HG03457 (cell line): ENCODE measurements around the gene RASGRP1.
A peak's percentile ranks its signal among the peaks of the same experiment; 100 is the strongest.
"Not testable (repeated sequence)": the region's sequence is repeated elsewhere in the genome, so short reads cannot be mapped to it uniquely, and the experiment has no call there.

Experiments used
- ATAC-seq: cut with Tn5 transposase; IDR thresholded peaks from one replicate; pipeline ENCODE4 v1.9.1; 2021; ENCODE audit warnings: moderate number of reproducible peaks; ENCODE audit not compliant: unreplicated experiment

Gene RASGRP1

GRCh38 chr15:38564557-38565286 lies at the start of gene RASGRP1:
TSS of gene RASGRP1 (minus strand) at chr15:38564814. CDS start at chr15:38564628, 186 bp downstream.
- ATAC-seq: peak; percentile 47

GRCh38 chr15:38613085-38613484 lies 48.5 kb upstream of the RASGRP1 start:
- ATAC-seq: no peak

- ATAC-seq: no peak
Observed at GRCh38 chr15:38612159-38612863, 47.7 kb upstream of the RASGRP1 start.

GRCh38 chr15:38611228-38611627 lies 46.6 kb upstream of the RASGRP1 start:
- no peak for ATAC-seq

GRCh38 chr15:38610748-38611147 lies 46.1 kb upstream of the RASGRP1 start:
- no peak for ATAC-seq

- no peak for ATAC-seq
Observed at GRCh38 chr15:38609097-38609738, 44.6 kb upstream of the RASGRP1 start.

- ATAC-seq: no peak
Observed at GRCh38 chr15:38608682-38609081, 44.1 kb upstream of the RASGRP1 start.

GRCh38 chr15:38605744-38606143 lies 41.1 kb upstream of the RASGRP1 start:
- ATAC-seq: no peak

- ATAC-seq: no peak
Observed at GRCh38 chr15:38603672-38604071, 39.1 kb upstream of the RASGRP1 start.

- no peak for ATAC-seq
Observed at GRCh38 chr15:38602910-38603670, 38.5 kb upstream of the RASGRP1 start.

GRCh38 chr15:38600236-38600635 lies 35.6 kb upstream of the RASGRP1 start:
- ATAC-seq: no peak

- no peak for ATAC-seq
Observed at GRCh38 chr15:38598749-38599148, 34.1 kb upstream of the RASGRP1 start.

GRCh38 chr15:38597219-38597800 lies 32.7 kb upstream of the RASGRP1 start:
- ATAC-seq: no peak

- no peak for ATAC-seq
Observed at GRCh38 chr15:38593524-38593923, 28.9 kb upstream of the RASGRP1 start.

GRCh38 chr15:38589502-38589901 lies 24.9 kb upstream of the RASGRP1 start:
- ATAC-seq: no peak

- no peak for ATAC-seq
Observed at GRCh38 chr15:38588672-38589071, 24.1 kb upstream of the RASGRP1 start.

- no peak for ATAC-seq
Observed at GRCh38 chr15:38587214-38587613, 22.6 kb upstream of the RASGRP1 start.

- not testable (repeated sequence) for ATAC-seq
Observed at GRCh38 chr15:38586005-38586404, 21.4 kb upstream of the RASGRP1 start.

GRCh38 chr15:38578626-38579025 lies 14.0 kb upstream of the RASGRP1 start:
- ATAC-seq: no peak

- ATAC-seq: no peak
Observed at GRCh38 chr15:38577424-38577987, 12.9 kb upstream of the RASGRP1 start.
